ENCODE data around the gene SPSB2.

DNA sequence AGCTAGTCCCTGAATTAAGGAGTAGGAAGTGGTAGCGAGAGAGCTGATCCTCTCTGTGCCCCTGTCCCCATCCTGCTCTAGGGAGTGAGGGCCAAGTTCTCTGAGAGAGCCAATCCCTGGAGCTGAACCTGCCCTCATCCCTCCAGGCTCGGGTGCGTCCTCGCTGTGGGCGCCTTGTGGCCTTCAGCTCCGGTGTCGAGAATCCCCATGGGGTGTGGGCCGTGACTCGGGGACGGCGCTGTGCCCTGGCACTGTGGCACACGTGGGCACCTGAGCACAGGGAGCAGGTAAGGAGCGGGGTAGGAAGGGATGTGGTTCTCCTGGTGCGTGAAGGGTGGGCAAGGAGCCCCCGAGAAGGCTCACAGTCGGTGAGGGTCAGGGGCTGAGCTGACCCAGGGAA lies 34.2 kb downstream of the SPSB2 start:
- TF ChIP-seq, protein P1, sequence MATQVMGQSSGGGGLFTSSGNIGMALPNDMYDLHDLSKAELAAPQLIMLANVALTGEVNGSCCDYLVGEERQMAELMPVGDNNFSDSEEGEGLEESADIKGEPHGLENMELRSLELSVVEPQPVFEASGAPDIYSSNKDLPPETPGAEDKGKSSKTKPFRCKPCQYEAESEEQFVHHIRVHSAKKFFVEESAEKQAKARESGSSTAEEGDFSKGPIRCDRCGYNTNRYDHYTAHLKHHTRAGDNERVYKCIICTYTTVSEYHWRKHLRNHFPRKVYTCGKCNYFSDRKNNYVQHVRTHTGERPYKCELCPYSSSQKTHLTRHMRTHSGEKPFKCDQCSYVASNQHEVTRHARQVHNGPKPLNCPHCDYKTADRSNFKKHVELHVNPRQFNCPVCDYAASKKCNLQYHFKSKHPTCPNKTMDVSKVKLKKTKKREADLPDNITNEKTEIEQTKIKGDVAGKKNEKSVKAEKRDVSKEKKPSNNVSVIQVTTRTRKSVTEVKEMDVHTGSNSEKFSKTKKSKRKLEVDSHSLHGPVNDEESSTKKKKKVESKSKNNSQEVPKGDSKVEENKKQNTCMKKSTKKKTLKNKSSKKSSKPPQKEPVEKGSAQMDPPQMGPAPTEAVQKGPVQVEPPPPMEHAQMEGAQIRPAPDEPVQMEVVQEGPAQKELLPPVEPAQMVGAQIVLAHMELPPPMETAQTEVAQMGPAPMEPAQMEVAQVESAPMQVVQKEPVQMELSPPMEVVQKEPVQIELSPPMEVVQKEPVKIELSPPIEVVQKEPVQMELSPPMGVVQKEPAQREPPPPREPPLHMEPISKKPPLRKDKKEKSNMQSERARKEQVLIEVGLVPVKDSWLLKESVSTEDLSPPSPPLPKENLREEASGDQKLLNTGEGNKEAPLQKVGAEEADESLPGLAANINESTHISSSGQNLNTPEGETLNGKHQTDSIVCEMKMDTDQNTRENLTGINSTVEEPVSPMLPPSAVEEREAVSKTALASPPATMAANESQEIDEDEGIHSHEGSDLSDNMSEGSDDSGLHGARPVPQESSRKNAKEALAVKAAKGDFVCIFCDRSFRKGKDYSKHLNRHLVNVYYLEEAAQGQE (IDR thresholded peaks at IDR 0.05; ENCODE audit: borderline replicate concordance): no peak
- TF ChIP-seq MXI1 (conservative IDR thresholded peaks at IDR 0.05; ENCODE audit: poor library complexity, severe bottlenecking) (no peak), SMC3 (conservative IDR thresholded peaks at IDR 0.05; ENCODE audit: poor library complexity) (no peak), TAF1 (IDR thresholded peaks at IDR 0.05; ENCODE audit: low read depth) (no peak), POLR2AphosphoS5 (IDR thresholded peaks at IDR 0.05) (no peak), EZH2 (IDR thresholded peaks at IDR 0.05; ENCODE audit: borderline replicate concordance, insufficient read depth, low read length, poor library complexity, severe bottlenecking) (no peak), EP300 (conservative IDR thresholded peaks at IDR 0.05; ENCODE audit: poor library complexity, severe bottlenecking) (no peak)
- TF ChIP-seq, protein P2, sequence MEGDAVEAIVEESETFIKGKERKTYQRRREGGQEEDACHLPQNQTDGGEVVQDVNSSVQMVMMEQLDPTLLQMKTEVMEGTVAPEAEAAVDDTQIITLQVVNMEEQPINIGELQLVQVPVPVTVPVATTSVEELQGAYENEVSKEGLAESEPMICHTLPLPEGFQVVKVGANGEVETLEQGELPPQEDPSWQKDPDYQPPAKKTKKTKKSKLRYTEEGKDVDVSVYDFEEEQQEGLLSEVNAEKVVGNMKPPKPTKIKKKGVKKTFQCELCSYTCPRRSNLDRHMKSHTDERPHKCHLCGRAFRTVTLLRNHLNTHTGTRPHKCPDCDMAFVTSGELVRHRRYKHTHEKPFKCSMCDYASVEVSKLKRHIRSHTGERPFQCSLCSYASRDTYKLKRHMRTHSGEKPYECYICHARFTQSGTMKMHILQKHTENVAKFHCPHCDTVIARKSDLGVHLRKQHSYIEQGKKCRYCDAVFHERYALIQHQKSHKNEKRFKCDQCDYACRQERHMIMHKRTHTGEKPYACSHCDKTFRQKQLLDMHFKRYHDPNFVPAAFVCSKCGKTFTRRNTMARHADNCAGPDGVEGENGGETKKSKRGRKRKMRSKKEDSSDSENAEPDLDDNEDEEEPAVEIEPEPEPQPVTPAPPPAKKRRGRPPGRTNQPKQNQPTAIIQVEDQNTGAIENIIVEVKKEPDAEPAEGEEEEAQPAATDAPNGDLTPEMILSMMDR (IDR thresholded peaks at IDR 0.05; ENCODE audit: poor library complexity, severe bottlenecking): no peak
